ENCODE data around the gene MGAT4A.
A peak's percentile ranks its signal among the peaks of the same experiment; 100 is the strongest.

Gene MGAT4A

DNA sequence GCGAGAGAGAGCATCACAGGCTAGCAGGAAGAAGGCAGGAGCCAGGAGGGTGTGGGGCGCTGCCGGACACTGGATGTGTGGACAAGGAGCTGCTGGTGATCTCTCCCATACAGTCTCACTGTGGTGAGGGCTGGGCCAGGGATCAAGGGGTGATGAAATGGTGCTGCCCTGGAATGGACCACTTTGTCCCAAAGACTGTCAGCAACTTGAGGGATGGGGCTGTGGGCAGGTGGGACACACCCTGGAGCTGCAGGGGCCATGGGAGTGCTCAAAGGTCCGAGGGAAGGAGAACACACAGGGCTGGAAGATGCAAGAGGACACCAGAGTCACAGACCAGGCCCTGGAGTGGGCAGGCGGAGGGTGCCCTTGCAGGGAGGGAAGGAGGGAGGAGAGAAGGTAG, 160.6 kb downstream of the MGAT4A start:
- TF ChIP-seq, protein P1, sequence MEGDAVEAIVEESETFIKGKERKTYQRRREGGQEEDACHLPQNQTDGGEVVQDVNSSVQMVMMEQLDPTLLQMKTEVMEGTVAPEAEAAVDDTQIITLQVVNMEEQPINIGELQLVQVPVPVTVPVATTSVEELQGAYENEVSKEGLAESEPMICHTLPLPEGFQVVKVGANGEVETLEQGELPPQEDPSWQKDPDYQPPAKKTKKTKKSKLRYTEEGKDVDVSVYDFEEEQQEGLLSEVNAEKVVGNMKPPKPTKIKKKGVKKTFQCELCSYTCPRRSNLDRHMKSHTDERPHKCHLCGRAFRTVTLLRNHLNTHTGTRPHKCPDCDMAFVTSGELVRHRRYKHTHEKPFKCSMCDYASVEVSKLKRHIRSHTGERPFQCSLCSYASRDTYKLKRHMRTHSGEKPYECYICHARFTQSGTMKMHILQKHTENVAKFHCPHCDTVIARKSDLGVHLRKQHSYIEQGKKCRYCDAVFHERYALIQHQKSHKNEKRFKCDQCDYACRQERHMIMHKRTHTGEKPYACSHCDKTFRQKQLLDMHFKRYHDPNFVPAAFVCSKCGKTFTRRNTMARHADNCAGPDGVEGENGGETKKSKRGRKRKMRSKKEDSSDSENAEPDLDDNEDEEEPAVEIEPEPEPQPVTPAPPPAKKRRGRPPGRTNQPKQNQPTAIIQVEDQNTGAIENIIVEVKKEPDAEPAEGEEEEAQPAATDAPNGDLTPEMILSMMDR (IDR thresholded peaks at IDR 0.05; ENCODE audit: extremely low read depth, insufficient read depth, missing control alignments), result no peak
- in situ Hi-C loops (cut with MboI; ENCODE audit: low pct_unique_long_range_greater_than_20kb, low sequenced_read_pairs, unreplicated experiment), result no loop called here
- DNase-seq (ENCODE audit: low spot score), result no peak

DNA sequence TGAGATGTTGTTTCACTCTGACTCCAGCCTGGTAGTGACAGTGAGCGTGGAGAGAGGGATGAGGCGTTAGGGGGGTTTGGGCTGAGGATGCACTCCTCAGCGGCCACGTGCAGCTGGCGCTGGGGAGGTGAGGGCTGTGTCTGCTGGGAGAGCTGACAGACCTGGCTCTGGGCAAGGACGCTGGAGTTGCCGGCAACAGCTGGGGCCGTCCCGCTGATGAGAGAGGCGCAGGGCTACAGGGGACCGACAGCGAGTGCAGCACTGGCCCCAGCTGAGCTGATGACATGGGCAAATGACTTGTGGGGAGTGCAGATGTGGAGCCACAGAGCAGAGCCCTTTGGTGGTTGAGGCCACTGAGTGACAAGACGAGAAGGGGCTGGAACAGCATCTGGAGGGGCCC, 161.0 kb downstream of the MGAT4A start:
- DNase-seq (ENCODE audit: low spot score), result no peak
- in situ Hi-C loops (cut with MboI; ENCODE audit: low pct_unique_long_range_greater_than_20kb, low sequenced_read_pairs, unreplicated experiment), result no loop called here
- TF ChIP-seq, protein P1 (IDR thresholded peaks at IDR 0.05; ENCODE audit: extremely low read depth, insufficient read depth, missing control alignments), result no peak

DNA sequence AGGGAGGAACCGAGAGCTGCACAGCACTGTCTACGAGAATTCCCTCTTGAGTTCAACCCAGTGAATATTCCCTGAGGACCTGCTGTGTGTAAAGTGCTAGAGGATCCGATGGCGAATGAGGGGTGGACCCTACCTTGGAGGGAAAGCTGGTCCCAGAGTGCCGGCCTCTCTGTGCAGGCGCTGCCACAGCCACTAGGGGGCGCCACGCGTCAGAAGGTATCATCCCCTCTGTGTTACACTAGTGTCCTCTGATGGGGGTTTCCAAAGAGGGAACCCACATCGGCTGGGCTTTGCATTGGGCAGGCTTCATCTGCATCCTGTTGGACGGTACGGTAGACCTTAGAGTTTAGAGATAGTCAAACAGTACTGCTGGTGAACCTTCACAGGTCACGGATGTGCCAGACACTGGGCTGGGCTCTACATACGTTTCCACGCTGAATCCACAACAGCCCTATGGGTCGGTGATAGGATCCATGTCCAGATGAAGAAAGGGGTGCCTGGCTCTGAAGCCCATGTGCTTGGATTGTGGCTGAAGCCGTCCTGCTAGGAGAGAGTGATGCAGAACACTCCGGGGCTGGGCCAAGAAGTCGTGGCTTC, 161.6 kb downstream of the MGAT4A start:
- TF ChIP-seq, protein P1 (IDR thresholded peaks at IDR 0.05; ENCODE audit: extremely low read depth, insufficient read depth, missing control alignments), result peak; percentile 88
- peak; percentile 82 for DNase-seq (ENCODE audit: low spot score)
- in situ Hi-C loops (cut with MboI; ENCODE audit: low pct_unique_long_range_greater_than_20kb, low sequenced_read_pairs, unreplicated experiment), result no loop called here

Measured in GM13977 (cell line).